ENCODE results near the gene PNPLA6.

Gene PNPLA6

DNA sequence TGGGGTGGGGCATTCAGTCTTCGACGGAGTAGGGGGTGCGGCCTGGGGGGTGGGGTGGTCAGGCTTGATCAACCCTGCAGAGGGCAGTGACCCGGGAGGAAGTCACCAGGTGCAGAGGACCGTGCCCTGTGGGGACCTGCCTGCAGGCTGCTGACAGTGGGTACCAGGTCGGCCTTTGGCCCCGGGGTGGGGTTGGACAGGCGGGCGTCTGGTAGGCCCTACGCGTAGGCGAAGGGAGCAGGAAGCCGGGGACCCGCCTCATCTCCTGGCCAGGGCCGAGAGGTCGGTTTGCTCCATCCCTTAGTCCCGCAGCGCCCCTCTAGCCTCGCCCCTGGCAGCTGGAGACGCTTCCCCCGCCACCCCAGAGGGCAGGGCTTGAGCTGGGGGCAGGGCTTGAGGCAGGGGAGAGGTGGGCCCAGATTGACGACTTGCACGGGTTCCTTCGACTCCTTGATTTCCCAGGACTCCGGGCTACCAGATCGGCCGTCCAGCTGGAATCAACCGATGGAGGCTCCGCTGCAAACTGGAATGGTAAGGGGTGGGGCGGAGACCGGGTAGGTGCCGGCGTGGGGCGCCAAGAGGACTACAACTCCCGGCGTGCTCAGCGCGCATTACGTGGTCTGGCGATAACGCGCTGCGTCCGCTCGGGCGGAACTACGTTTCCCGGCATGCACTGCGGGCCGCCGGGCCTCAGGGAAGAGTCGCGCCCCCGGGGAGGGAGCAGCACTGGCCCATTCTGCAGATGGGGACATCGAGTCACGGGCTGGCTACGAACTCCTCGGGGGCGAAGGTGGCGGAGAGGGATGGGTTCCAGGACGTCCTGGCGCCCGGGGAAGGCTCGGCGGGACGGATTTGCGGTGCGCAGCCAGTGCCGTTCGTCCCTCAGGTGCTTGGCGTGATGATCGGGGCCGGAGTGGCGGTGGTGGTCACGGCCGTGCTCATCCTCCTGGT lies at the start of gene PNPLA6:
Gene PNPLA6 (plus strand): TSS at position 671 of the 951 bp plus-strand sequence. CDS start 72 bp downstream, at position 743.
- TF ChIP-seq, protein P1, sequence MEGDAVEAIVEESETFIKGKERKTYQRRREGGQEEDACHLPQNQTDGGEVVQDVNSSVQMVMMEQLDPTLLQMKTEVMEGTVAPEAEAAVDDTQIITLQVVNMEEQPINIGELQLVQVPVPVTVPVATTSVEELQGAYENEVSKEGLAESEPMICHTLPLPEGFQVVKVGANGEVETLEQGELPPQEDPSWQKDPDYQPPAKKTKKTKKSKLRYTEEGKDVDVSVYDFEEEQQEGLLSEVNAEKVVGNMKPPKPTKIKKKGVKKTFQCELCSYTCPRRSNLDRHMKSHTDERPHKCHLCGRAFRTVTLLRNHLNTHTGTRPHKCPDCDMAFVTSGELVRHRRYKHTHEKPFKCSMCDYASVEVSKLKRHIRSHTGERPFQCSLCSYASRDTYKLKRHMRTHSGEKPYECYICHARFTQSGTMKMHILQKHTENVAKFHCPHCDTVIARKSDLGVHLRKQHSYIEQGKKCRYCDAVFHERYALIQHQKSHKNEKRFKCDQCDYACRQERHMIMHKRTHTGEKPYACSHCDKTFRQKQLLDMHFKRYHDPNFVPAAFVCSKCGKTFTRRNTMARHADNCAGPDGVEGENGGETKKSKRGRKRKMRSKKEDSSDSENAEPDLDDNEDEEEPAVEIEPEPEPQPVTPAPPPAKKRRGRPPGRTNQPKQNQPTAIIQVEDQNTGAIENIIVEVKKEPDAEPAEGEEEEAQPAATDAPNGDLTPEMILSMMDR (IDR thresholded peaks at IDR 0.05; ENCODE audit: low read depth, low read length, missing control alignments) = no peak
- DNase-seq (ENCODE audit: low read depth) = peak; percentile 73
- peak within 1 kb of the TSS; percentile 91 for H3K4me3 ChIP-seq (ENCODE audit: low read depth, low read length)

DNA sequence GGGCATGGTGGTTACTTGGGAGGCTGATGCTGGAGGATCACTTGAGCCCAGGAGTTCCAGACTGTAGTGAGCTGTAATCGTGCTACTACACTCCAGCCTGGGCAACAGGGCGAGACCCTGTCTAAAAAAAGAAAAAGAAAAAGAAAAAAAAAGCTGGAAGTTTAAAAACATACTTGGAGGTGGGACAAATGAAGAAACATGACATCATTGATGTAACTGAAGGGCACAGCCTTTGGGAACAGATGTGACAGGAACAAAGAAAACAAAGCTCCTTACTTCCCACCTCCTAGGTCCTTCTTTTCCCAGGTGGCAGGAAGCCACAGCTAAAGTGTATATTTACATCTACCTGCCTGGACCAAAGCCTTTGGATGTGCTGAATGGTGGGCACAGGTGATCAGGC lies 48.6 kb upstream of the PNPLA6 start:
- no peak overlapping the region for H3K4me3 ChIP-seq (ENCODE audit: low read depth, low read length)
- TF ChIP-seq, protein P1 (IDR thresholded peaks at IDR 0.05; ENCODE audit: low read depth, low read length, missing control alignments) = no peak

DNA sequence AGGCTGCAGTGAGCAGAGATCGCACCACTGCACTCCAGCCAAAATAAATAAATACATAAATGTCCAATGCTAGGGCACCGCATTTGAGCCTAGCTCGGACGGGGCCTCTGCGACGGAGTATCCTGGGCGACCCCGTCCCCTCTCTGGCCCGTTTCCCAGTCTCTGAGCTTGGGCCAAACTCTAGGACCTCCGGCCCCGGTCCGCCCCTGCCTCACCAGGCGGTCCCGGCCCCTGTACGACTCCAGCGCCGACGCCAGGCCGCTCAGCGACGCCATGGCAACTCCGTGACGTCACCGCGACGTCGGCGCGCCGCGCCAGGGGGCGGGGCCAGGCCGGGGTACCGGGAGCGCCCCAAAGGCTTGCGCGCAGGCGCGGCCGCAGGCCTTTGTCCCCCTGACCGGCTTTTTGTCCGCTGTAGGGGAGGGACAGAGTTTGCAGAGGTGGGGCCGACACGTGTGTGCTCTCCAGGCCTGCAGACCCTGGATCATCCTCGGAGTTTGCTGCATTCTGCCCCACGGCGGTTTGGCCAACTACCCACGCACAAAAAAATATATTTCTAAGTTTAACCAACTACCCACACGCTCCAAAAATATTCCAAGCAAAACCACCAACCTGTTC lies 46.7 kb upstream of the PNPLA6 start, which contains the start of gene PEX11G:
Gene PEX11G (minus strand): TSS at position 300 of the 618 bp plus-strand sequence. CDS start 25 bp downstream, at position 275.
- TF ChIP-seq, protein P1 (IDR thresholded peaks at IDR 0.05; ENCODE audit: low read depth, low read length, missing control alignments) = no peak
- peak; percentile 46 for DNase-seq (ENCODE audit: low read depth)
- peak within 1 kb of the TSS; percentile 68 for H3K4me3 ChIP-seq (ENCODE audit: low read depth, low read length)

More for the DNA sequence above, 48.6 kb upstream of the PNPLA6 start:
- DNase-seq (ENCODE audit: low read depth) = no peak

DNA sequence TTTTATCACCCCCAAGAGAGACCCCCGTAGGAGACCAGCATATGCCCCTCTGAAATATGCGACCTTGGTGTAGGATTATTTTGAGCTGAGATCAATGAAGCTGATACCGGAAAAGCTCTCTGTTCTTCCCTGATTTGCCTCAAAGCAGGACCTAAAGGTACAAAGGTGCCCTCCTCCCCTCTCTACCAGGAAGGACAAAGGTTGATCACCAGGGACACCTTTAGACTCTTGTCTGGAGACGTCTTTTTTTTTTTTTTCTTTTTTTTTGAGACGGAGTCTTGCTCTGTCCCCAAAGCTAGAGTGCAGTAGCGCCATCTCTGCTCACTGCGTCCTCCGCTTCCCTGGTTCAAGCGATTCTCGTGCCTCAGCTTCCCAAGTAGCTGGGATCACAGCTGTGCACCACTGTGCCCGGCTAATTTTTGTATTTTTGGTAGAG lies 45.9 kb upstream of the PNPLA6 start:
- no peak for DNase-seq (ENCODE audit: low read depth)
- H3K4me3 ChIP-seq (ENCODE audit: low read depth, low read length) = no peak overlapping the region
- TF ChIP-seq, protein P1 (IDR thresholded peaks at IDR 0.05; ENCODE audit: low read depth, low read length, missing control alignments) = no peak

DNA sequence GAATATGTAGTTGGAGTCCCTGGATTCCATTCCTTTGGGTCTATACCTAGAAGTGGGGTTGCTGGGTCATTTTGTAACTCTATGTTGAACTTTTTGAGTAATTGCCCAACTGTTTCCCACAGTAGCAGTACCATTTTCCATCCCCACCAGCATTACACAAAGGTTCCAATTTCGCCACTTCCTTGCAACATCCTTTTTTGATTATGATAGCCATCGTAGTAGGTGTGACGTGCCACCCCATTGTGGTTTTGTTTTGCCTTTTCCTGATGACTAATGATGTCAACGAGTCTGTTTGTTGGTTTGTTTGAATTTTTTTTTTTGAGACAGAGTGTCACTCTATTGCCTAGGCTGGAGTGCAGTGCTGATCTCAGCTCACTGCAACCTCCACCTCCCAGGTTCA lies 43.4 kb upstream of the PNPLA6 start:
- no peak overlapping the region for H3K4me3 ChIP-seq (ENCODE audit: low read depth, low read length)
- TF ChIP-seq, protein P1 (IDR thresholded peaks at IDR 0.05; ENCODE audit: low read depth, low read length, missing control alignments) = no peak
- no peak for DNase-seq (ENCODE audit: low read depth)

DNA sequence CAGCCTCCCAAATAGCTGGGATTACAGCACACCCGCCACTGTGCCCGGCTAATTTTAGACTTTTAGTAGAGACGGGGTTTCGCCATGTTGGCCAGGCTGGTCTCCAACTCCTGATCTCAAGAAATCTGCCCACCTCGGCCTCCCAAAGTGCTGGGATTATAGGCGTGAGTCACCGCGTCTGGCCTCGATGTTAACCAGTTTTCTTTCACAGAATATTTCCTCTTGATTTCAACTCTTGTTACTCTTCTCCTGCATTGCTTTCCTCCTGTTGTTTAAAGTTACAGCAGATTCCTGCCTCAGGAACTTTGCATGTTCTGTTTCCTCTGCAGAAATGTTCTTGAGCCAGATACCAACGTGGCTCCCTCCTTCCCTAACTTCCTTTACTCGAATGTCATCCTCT lies 43.0 kb upstream of the PNPLA6 start:
- TF ChIP-seq, protein P1 (IDR thresholded peaks at IDR 0.05; ENCODE audit: low read depth, low read length, missing control alignments) = no peak
- no peak for DNase-seq (ENCODE audit: low read depth)
- no peak overlapping the region for H3K4me3 ChIP-seq (ENCODE audit: low read depth, low read length)

Data from GM12864 (cell line).